Kidney glomerular epithelial cell (primary cell): Measurements from ENCODE around the gene SLC41A3.
A peak's percentile ranks its signal among the peaks of the same experiment; 100 is the strongest.
"Not testable (repeated sequence)": the region's sequence is repeated elsewhere in the genome, so short reads cannot be mapped to it uniquely, and the experiment has no call there.

Experiments
- DNase-seq: peaks from one replicate; lab custom pipeline; 2025; lab: John Stamatoyannopoulos, UW

The SLC41A3 gene

DNA sequence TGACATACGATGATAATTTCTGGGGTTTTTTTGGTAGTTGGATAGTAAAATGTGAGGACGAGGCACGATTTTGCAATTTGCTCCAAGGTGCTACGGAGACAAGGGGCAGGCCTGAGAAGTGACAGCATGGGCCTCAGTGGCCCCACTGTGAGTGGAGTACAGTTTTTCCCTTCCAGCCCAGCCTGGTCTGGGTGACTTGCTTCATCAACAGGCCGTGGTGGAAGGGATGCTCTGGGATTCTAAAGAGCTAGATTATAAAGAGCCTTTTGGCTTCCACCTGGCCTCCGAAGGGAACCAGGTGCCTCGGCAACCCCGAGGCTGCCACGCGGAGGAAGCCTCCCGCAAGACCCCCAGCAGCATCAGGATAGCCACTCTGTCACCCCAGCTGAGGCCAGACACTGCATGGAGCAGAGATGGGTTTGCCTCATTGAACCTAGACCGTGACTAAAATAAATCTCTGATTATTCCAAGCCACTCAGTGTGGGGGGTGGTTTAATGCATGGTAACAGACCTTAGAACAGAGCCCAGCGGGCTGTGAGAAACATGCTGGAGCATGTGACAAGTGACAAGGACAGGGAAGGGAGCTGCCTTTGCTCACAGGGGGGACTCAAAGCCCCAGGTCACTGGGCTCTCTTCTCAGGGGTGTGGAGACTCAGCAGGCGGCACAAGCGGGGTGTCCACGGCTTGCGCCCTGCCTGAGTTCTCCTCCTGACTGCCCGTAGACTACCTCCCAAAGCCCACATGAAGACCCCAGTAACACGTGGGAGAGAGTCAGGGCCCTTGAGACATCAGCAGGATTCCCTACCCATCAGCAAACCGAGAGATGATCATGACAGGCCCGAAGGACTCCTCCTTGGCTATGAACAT lies 22.6 kb upstream of the SLC41A3 start:
- DNase-seq = no peak

DNA sequence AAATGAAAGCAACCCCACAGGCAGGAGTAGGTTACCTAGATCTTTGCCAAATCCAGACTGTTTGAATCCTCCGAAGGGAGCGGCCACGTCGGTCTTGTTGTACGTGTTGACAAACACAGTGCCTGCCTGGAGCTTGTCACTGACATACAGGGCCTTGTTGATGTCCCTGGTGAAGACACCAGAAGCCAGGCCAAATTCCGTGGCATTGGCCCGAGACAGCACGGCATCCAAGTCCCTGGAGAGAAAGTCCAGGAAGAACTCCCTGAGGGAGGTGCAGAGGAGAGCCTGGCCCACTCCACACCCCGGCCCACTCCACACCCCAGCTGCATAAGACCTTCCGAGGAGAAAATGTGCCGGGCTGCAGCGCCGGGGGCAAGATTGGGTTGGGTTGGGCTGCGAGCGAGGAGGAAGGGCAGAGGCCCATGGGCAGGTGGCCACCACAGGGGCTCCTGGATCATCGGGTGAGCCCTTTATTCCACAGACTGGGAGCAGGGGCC lies 21.8 kb upstream of the SLC41A3 start:
- no peak for DNase-seq

DNA sequence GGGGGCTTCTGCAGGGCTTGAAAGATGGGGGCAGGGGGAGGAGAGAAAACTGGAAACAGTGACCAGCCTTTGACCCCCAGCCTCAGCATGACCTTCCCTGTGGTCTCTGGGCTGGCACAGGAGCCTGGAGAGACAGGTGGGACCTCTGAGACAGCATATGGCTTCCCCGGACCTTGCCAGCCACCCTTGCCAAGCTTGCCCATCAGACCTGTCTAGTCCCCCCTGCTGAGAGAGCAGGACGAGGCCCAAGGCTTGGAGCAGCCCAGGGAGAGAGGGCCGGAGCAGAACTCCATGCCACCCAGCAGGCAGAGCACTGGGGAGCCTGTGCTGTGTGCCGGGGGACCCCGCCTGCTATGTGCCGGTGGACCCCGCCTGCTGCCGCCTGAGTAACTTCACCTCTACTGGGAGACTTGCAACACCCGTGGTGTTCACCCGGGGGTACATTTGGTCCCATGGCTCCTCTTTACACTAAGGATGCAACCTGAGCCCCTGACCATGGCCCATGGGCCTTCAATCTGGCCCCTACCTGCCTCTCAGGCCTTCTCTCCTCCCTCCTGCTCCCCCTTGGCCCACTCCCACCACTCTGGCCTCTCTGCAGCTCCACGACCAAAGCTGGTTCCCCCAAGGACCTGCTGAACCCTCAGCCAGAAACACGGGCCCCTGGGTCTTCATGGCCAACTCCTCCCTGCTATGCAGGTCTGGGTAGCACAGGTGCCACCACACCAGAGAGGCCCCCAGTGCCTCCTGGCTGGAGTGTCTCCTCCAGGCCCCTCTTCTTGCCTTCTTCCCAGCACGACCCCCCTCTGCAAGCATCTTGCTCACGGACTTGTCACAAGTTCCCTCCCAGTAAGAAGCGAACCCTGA lies 21.1 kb upstream of the SLC41A3 start:
- DNase-seq = no peak

DNA sequence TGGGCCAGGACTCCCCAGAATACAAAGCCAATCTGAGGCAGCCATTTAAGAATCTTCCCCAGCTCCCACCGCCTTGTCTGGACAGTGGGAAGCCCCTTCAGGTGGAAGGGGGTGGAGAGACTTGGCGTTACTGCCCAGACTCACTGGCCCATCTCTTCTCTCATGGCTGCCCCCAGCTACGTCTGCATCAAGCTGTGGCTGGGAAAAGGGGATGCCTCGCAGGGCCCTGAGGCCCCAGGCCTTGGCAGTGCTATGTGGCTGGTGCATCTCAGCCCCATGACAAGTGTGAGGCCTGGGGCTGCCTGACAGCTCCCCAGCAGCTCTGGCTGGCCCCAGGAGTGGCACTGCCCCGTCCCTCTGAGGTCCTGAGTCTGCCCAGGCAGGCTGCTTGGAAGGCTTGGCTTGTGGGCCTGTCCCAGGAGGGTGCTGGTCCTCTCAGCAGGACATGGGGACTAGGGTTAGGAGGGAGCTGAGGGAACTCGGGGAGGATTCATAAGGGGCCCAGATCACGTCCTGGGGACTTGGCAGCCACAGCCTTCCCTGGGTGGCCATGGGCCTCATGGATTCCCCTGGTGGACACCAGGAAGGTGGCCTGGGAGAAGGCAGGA lies 20.2 kb upstream of the SLC41A3 start:
- no peak for DNase-seq

DNA sequence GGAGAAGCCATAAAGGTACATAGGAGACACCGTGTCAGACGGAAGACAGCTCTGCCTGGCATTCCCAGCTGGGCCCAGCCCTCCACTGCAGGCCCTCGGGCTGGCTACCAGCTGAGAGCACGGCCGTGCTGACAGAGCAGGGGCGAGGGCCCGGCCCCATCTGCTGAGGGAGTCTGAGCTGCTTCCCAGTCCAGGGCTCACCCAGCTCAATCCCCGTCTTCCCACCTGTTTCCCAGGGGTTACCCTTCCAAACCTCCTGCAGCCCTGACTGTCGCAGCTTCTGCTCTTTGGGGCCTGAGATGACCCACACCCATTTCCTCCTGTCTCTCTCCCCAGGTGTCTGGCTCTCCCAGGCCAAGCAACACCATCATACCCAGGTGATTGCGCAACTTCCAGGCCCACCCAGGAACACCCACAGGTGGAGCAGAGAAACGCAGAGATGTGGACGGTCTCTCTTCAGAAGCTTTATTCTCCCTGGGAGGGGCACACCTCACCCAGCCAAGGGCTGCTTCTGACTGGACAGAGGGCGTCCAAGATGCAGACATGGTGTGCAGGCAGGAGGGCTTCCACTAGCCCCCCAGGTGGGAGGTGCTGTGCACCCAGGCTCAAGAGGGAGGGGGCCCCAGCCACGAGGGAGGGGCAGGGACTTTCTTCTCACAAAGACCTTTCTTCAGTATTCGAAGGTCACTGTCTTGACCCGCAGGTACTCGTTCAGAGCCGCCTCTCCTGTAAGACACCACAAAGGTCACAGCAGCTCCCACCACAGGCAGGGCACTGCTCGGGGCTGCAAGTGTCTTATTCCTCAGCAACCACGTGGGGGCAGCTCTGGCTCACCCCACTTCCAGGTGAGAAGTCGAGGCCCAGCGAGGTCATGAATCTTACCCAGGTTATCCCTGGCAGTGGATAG lies 19.4 kb upstream of the SLC41A3 start:
- DNase-seq = no peak

DNA sequence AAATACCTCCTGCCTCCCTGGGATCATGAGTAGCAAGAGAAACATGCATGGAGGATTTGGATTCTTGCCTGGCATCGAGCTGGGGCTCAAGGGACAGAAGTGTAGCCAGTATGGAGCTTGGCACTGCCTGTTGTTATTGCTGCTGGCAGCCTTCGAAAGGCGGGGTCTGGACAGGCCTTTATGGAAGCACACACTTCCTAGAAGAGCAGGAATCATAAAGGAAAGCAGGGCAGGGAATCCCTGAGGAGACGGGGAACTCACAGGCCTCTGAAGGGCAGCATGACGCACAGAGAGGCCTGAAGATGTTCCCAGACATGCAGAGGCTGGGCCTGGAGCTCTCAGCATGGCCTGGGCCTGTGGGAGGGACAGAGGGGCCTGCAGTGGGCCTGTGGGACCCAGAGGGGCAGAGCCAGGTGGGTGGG lies 18.6 kb upstream of the SLC41A3 start:
- DNase-seq = no peak

DNA sequence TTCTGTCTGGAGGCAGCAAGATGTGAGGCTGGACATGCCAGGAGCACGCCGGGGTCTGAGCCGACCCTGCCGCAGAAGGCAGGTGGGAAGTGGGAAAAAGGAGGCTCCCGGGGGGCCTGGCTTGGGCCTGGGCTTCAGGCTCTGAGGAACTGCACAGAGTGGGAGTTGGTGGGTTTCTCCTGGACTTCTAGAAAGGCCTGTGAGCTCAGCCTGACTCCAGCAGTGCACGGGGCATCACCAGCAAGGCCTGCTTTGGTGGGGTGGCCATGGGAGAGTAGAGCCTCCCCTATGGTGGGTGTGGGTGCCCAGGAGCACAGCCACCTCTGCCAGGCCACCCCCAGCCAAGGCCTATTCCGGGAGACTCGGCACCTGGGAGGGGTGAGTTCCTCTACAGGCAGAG lies 18.1 kb upstream of the SLC41A3 start:
- no peak for DNase-seq

DNA sequence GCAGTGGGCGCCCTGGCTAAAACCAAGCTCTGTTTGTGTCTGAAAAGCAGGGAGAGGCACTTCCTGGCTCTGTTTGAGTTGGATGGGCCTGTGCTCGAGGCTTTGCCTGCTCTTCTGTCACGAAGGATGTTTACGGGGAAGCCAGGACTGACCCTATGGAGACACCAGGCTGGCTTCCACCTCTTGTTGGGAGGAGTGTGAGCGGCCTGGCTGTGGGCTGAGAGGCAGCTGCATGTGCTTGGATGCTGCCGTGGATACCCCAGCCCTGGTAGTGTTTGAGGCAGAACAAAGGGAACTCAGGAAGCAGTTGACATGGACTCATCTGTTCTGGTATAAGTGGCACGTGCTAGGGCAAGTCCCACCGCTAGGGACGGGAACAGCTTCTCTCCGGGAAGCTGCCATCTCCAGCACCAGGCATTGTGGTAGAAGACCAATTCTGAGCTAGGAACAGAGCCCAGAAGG lies 17.6 kb upstream of the SLC41A3 start:
- DNase-seq = no peak

DNA sequence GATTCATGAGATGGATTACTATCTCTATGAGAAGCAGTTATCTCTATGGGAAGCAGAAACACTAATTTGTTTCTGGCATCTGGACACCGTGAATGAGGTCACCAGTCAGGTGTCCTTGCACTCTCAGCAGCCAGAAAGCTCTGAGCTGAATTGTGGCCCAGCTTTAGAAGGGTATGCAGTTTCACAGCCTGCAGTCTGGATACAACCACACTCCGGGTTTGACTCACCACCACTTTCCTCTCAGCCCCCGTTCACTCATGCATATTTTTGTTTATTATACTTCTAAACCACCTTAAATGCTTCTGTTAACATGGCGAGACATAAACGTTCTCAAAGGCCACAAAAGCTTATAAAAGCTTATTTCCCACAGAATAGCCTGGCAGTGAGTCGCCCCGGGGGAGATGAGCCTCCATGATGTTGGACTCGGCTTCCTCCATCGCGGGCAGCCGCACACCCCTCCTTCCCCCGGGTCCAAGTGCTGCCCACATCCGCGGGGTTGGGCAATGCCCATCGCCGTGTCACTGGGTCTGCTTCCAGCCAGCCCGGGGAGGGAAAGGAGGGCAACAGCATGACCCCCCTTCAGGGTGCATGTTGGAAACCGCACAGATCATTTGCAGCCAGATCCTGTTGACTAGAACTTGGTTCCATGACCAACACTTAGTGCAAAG lies 16.8 kb upstream of the SLC41A3 start:
- no peak for DNase-seq

DNA sequence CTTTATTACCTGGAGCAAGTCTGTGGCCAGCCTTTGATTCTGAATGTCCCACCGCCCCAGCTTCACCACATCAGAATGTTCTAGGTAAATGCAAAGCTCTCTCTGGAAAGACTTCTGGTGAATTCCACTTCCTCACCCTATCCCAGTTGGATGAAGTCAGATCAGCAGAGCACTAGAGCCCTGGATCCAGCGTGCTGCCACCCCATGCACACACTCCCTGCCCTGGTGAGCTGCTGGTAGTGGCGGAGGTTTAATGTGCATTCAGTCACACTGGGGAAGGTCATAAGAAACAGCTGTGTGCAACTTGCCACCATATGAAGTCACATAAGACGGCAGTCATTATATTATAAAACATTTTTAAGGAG lies 16.3 kb upstream of the SLC41A3 start:
- no peak for DNase-seq

DNA sequence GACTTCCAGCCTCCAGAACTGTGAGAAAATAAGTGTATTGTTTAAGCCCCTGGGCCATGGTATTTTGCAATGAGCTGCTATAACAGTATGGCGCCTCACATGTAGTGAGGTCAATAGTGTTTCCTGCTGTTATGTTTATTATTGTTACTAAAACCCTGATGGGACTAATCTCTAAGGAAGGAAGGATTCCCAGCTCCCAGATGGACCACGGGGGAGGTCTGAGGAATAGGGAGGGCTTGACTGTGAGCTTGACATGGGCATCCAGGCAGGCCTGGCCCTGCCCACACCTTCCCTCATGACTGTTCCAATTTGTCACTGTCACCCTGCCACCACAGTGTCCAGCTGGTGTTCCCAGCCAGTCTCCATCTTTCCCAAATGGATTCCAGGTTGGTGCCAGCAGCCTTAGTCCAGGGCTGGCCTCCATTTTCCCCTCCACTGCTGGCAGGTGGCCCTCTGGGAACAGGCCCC lies 14.5 kb upstream of the SLC41A3 start:
- DNase-seq = no peak

DNA sequence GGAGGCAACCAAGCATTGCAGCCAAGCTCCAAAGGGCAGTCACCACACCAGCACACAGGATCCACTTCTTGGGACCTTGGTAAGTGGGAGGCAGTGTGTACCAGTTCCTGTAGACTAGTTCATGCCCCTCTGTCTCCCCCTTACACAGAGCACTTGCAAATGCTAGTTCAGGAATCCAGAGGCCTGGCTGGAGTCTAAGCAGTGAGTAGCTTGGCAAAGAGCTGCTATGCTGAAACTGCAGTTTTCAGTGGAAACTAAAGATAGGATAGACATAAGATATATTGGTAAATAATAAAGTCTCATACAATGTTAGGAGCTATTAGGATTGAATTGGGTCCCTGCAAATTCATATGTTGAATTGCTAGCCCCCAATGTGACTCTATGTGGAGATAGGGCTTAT lies 13.9 kb upstream of the SLC41A3 start:
- DNase-seq = no peak

DNA sequence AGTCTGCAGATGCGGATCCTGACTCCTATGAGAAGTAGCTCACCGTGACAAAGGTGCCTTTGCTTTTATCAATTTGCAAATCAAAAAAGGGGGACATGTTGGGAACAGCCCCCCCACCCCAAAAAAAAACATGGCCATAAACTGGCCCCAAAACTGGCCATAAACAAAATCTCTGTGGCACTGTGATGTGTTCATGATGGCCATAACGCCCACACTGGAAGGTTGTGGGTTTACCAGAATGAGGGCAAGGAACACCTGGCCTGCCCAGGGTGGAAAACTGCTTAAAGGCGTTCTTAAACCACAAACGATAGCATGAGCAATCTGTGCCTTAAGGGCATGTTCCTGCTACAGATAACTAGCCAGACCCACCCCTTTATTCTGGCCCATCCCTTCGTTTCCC lies 12.3 kb upstream of the SLC41A3 start:
- not testable (repeated sequence) for DNase-seq

DNA sequence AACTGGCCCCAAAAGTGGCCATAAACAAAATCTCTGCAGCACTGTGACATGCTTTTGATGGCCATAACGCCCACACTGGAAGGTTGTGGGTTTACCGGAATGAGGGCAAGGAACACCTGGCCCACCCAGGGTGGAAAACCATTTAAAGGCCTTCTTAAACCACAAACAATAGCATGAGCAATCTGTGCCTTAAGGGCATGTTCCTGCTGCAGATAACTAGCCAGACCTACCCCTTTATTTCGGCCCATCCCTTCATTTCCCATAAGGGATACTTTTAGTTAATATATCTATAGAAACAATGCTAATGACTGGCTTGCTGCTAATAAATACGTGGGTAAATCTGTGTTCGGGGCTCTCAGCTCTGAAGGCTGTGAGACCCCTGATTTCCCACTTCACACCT lies 8.2 kb upstream of the SLC41A3 start:
- DNase-seq = not testable (repeated sequence)

DNA sequence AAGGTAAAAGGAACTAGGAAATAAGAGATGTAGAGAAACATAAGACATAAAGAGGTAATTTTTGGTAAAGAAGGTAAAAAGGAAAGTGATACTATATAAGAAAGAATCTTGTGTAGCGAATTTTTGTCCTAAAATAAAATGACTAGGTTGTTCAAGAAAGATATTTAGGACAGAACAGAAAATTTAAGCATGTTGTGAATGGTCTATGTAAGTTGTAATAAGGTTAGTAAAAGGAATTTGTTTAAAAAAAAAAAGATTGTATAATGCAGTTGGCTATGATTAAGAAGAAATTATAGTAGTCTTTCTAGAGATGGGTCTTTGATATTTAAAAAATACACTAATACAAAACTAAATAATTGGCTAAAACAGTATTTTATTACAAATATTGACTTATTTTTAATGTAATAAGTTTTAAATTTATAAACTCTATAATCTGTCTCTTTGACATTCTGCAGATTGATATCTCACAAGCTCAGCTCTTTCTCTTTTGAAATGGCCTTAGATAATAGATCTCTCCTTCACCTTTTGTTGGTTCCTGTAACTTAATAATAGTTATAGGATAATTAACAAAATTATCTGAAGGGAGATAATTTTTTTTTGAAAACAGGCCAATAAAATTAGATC lies 3.7 kb upstream of the SLC41A3 start:
- no peak for DNase-seq

DNA sequence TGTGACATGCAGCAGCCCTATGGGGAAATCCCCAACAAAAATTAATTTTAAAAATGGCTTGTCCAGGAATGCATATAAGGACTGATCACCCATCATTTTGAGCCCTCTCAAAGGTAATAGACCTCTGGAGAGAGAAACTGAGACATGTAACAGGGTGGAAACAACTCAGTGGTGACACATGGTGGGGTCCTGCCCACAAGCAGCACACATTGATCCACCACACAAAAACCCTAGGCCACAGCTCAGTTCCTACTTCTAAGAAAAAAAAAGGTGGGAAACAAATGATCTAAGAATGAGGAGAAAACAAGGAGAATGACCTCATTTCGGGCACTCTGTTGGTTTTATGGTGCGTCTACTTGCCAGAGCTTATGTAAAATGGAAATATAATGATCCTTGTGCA lies 1.9 kb upstream of the SLC41A3 start:
- DNase-seq = no peak

DNA sequence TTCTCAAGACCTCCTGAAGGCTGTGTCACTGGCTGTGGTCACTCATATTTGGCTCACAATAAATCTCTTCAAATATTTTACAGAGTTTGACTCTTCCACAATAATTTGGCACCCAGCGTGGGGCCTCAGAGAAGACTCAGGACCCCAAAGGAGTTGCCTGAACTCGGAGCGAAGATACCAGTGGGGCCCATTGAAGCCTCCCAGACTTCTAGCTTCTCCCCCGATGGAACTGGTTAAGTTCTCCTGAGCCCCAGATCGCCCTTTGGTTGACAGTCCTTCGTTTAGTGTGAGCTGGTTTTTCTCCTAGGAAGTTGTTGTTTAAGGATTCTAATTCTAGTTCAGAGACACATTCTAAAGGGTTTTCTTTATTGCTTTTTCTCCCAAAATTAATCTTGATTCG lies 1.4 kb upstream of the SLC41A3 start:
- no peak for DNase-seq

DNA sequence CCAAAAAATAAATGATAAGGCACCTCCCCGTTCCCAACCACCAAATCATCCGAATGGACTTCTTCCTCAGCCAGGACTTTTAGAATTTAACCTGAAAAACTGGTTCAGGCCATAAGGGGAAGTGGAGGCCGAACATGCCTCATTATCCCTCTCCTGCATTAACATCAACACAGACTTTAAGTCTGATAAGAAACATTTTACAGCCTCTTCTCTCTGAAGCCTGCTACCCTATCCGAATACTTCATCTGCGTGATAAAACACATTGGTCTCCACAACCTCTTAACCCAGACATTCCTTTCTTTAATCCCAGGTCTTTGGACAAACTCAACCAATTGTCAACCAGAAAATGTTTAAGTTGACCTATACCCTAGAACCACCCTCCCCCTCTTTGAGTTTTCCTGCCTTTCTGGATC lies 850 bp upstream of the SLC41A3 start:
- no peak for DNase-seq

DNA sequence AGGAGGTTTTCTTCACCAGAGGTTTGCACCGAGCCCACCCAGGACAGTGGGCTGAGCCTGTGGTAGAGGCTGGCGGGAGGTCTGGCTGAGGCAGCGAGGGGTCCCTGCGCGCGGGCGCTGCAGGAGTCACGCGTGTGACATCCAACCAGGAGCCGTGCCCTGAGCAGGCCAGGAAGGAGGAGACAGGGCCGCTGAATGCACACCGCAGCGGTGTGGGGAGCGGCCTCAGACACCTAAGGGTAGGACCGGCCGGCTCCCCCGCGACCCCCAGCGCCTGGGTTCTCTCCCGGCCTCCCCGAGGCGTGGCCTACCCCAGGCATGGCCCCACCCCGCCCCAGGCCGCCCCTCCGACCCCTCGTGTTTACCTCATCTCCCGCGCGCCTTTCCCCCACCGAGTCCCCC lies 412 bp downstream of the SLC41A3 start:
- DNase-seq = peak; percentile 16

DNA sequence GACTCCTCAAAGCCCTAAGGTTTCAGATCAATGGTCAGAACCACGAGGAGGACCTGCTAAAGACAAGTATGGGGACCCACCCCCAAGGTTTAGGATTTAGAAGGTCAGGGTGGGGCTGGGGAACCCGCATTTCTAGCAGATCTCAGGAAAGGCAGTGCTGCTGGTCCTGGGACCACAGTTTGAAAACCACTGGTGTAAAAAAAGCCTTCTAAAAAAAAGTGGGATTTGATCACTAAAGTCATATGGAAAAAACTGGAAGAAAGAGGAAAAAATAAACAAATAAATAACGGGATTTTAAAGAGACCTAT lies 832 bp downstream of the SLC41A3 start:
- no peak for DNase-seq
